Measurements from ENCODE around the gene TMEM175. TPM values are rescaled to one million over a fixed set of nuclear protein-coding genes. Genes with fewer than 3 reads are reported as not detected.

Gene TMEM175
- total RNA-seq, 1 experiment from 2014 or later = 10.0 TPM

DNA sequence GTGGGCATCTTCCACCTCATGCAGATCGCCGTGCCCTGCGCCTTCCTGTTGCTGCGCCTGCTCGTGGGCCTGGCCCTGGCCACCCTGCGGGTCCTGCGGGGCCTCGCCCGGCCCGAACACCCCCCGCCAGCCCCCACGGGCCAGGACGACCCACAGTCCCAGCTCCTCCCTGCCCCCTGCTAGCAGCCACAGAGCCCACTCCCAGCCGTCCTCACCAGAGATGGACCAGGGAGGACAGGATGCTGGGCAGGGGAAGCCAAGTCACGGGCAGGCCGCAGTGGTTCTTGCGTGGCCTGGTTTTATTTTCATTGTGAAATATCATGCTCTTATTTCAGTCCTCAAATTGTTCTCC, 26.0 kb downstream of the TMEM175 start:
- no peaks in the 10 kb centered on the region for H3K27me3 ChIP-seq (replicated peaks; ENCODE audit: insufficient read depth, low read depth, low read length, poor library complexity)
- H3K4me1 ChIP-seq (ENCODE audit: insufficient read depth, low read length, poor library complexity, severe bottlenecking) = no peaks in the 10 kb centered on the region
- intact Hi-C loops (cut with micrococcal nuclease; ENCODE audit: unreplicated experiment) = no loop called here
- H3K27ac ChIP-seq (ENCODE audit: low read depth, low read length, poor library complexity, severe bottlenecking) = no peak overlapping the region
- no peak overlapping the region for H3K4me3 ChIP-seq (ENCODE audit: low read depth, low read length, poor library complexity, severe bottlenecking)
- ChIA-PET CTCF (no interaction called here), POLR2A (ENCODE audit: low non-redundant PET) (no interaction called here)
- TF ChIP-seq, protein P1, sequence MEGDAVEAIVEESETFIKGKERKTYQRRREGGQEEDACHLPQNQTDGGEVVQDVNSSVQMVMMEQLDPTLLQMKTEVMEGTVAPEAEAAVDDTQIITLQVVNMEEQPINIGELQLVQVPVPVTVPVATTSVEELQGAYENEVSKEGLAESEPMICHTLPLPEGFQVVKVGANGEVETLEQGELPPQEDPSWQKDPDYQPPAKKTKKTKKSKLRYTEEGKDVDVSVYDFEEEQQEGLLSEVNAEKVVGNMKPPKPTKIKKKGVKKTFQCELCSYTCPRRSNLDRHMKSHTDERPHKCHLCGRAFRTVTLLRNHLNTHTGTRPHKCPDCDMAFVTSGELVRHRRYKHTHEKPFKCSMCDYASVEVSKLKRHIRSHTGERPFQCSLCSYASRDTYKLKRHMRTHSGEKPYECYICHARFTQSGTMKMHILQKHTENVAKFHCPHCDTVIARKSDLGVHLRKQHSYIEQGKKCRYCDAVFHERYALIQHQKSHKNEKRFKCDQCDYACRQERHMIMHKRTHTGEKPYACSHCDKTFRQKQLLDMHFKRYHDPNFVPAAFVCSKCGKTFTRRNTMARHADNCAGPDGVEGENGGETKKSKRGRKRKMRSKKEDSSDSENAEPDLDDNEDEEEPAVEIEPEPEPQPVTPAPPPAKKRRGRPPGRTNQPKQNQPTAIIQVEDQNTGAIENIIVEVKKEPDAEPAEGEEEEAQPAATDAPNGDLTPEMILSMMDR (conservative IDR thresholded peaks at IDR 0.05; ENCODE audit: low read depth, low read length) = no peak
- TF ChIP-seq EZH2 (IDR thresholded peaks at IDR 0.05; ENCODE audit: borderline replicate concordance, low read depth, low read length, poor library complexity, severe bottlenecking) = no peak
- DNase-seq (ENCODE audit: low spot score) = no peak
- no TSS peak for BruUV-seq (replicated peaks)
- H3K36me3 ChIP-seq (ENCODE audit: insufficient read depth, low read length, poor library complexity, severe bottlenecking) = no peaks in the 10 kb centered on the region
- no peaks in the 10 kb centered on the region for H3K9me3 ChIP-seq (ENCODE audit: low read depth, low read length, poor library complexity, severe bottlenecking)

DNA sequence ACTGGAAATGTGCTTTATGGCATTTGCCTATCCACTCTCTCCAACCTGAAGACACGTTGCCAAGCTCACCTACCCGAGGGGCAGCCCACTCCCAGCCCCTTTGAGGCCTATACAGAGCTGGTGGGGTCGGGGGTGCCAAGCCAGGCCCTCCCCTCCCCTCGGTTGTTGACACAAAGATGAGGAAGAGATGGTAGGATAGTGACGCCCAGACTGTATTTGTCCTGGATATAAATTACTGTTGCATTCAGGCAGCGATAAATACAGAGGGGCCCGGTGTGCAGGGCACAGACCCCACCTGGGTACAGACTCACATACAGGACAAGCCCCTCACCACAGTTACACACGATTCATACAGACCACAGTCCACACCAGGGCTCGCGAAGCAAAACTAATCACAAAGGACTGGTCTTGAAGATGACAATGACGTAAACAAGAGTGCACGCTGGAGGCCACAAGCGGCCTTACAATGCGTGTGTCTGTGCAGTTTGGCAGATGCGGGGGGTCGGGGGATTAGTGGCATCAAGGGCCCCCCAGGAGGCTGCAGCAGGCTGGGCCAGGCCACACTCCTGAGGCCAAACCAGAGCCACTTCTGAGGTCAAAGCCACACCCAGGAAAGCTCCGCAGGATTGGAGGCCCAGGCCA, 26.6 kb downstream of the TMEM175 start:
- POLR2A ChIA-PET (ENCODE audit: low non-redundant PET) = no interaction called here
- DNase-seq (ENCODE audit: low spot score) = no peak
- intact Hi-C loops (cut with micrococcal nuclease; ENCODE audit: unreplicated experiment) = no loop called here

DNA sequence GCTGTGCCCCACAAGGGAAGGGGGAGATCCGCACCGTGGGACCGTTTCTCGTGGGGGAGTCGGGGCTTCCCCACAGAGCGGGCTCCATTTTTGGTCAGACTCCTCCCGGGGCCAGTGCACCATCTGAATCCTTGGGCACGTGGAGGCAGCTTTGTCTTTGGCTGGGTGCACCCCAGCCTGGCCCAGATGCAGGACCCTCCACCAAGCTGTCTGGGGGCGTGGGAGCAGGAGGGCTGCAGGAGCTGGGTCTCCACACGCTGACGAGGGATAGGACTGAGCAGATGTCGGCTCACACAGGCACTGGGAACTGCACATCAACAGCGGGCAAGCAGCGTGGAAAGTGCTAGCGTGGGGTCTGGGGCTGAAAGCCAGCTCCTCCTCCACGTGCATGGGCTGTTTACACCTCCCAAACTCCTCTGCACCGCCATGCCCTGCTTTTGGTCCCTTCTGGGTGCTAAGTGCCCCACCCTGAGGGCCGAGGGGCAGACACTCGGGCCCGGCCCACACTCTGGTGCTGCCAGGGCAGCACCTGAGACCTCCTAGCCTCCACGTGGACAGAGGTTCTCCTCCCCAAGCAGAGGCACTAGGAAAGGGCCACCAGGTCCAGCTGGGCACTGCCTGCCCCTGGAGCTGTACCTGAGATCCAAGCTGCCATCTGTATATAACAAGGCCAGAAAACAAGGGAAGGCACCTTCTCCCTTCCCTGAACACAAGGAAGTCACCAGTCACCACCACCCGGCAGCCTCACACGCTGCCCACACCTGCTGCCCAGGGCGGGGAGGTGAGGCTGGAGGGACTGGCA, 27.3 kb downstream of the TMEM175 start:
- intact Hi-C loops (cut with micrococcal nuclease; ENCODE audit: unreplicated experiment) = no loop called here
- no peaks in the 10 kb centered on the region for H3K4me1 ChIP-seq (ENCODE audit: insufficient read depth, low read length, poor library complexity, severe bottlenecking)
- H3K27me3 ChIP-seq (replicated peaks; ENCODE audit: insufficient read depth, low read depth, low read length, poor library complexity) = no peaks in the 10 kb centered on the region
- CTCF ChIA-PET = no interaction called here
- TF ChIP-seq, protein P1 (conservative IDR thresholded peaks at IDR 0.05; ENCODE audit: low read depth, low read length) = no peak
- no peak for TF ChIP-seq EZH2 (IDR thresholded peaks at IDR 0.05; ENCODE audit: borderline replicate concordance, low read depth, low read length, poor library complexity, severe bottlenecking)
- no TSS peak for BruUV-seq (replicated peaks)
- no peak for DNase-seq (ENCODE audit: low spot score)
- H3K36me3 ChIP-seq (ENCODE audit: insufficient read depth, low read length, poor library complexity, severe bottlenecking) = no peaks in the 10 kb centered on the region
- no peak overlapping the region for H3K27ac ChIP-seq (ENCODE audit: low read depth, low read length, poor library complexity, severe bottlenecking)
- H3K4me3 ChIP-seq (ENCODE audit: low read depth, low read length, poor library complexity, severe bottlenecking) = no peak overlapping the region
- no peaks in the 10 kb centered on the region for H3K9me3 ChIP-seq (ENCODE audit: low read depth, low read length, poor library complexity, severe bottlenecking)
- POLR2A ChIA-PET (ENCODE audit: low non-redundant PET) = no interaction called here

More for the DNA sequence above, 26.6 kb downstream of the TMEM175 start:
- Histone ChIP-seq H3K4me1 (ENCODE audit: insufficient read depth, low read length, poor library complexity, severe bottlenecking) (no peaks in the 10 kb centered on the region), H3K4me3 (ENCODE audit: low read depth, low read length, poor library complexity, severe bottlenecking) (no peak overlapping the region), H3K27me3 (replicated peaks; ENCODE audit: insufficient read depth, low read depth, low read length, poor library complexity) (no peaks in the 10 kb centered on the region), H3K36me3 (ENCODE audit: insufficient read depth, low read length, poor library complexity, severe bottlenecking) (no peaks in the 10 kb centered on the region), H3K27ac (ENCODE audit: low read depth, low read length, poor library complexity, severe bottlenecking) (no peak overlapping the region), H3K9me3 (ENCODE audit: low read depth, low read length, poor library complexity, severe bottlenecking) (no peaks in the 10 kb centered on the region)
- no peak for TF ChIP-seq EZH2 (IDR thresholded peaks at IDR 0.05; ENCODE audit: borderline replicate concordance, low read depth, low read length, poor library complexity, severe bottlenecking)
- TF ChIP-seq, protein P1 (conservative IDR thresholded peaks at IDR 0.05; ENCODE audit: low read depth, low read length) = no peak
- CTCF ChIA-PET = no interaction called here
- BruUV-seq (replicated peaks) = no TSS peak
